ENCODE results near the gene OPA3. TPM values are rescaled to one million over a fixed set of nuclear protein-coding genes. Genes with fewer than 3 reads are reported as not detected.

OPA3 gene
- total and polyA plus RNA-seq, 2 experiments from 2014 or later: 5.3 to 11.8 TPM

GRCh38 chr19:45502111-45502510 is 82.5 kb downstream of the OPA3 start:
- no peaks in the 10 kb centered on the region for H3K27me3 ChIP-seq (replicated peaks; ENCODE audit: insufficient read depth)
- no peaks in the 10 kb centered on the region for H3K9me3 ChIP-seq (ENCODE audit: low read depth)
- H3K4me3 ChIP-seq: no peak overlapping the region
- no peak for DNase-seq
- H3K36me3 ChIP-seq (ENCODE audit: low read depth): no peaks in the 10 kb centered on the region
- H3K4me2 ChIP-seq (ENCODE audit: unreplicated experiment): no peak overlapping the region
- H3K4me1 ChIP-seq (ENCODE audit: insufficient read depth): peaks cover 12% of the 10 kb centered on the region; the same call in 1 of the 2 replicates
- H3K27ac ChIP-seq: no peak overlapping the region
- no peak for TF ChIP-seq EZH2 (IDR thresholded peaks at IDR 0.05; ENCODE audit: insufficient read depth, poor library complexity, severe bottlenecking)
- no peaks in the 10 kb centered on the region for H3K9me2 ChIP-seq (ENCODE audit: insufficient read depth)
- no peak overlapping the region for H2AFZ ChIP-seq
- no peaks in the 10 kb centered on the region for H4K20me1 ChIP-seq (ENCODE audit: insufficient read depth)
- no peaks in the 10 kb centered on the region for H3K79me2 ChIP-seq (ENCODE audit: insufficient read depth)
- in situ Hi-C loops (cut with MboI): no loop called here
- no peak overlapping the region for H3K9ac ChIP-seq
- H3F3A ChIP-seq (ENCODE audit: insufficient read depth): peaks cover 21% of the 10 kb centered on the region; the same call in 1 of the 2 replicates
- 56 to 59% methylated on average over 5 of the region's 5 CpGs for WGBS, 2 experiments (ENCODE audit: low coverage in 1 of 2, low lambda C conversion rate in 2 of 2, missing lambda C conversion rate in 2 of 2)

DNA sequence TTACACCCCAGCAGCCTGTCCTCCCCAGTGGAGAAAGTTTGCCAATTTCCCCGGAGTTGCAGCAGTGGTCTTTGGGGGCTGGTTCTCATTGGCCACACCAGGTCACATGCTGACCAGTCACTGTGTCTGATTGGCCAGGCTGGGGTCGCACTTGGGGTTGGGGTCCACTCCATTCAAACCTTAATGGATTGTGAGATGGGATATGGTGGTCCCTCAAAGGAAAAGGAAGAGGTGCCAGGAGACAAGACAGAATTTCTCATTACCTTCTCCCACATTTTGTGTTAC is 82.9 kb downstream of the OPA3 start:
- Histone ChIP-seq H3K27me3 (replicated peaks; ENCODE audit: insufficient read depth) (no peaks in the 10 kb centered on the region), H3F3A (ENCODE audit: insufficient read depth) (peaks cover 21% of the 10 kb centered on the region; the same call in 1 of the 2 replicates), H3K9me2 (ENCODE audit: insufficient read depth) (no peaks in the 10 kb centered on the region), H4K20me1 (ENCODE audit: insufficient read depth) (no peaks in the 10 kb centered on the region), H3K27ac (no peak overlapping the region), H3K36me3 (ENCODE audit: low read depth) (no peaks in the 10 kb centered on the region), H3K4me3 (no peak overlapping the region), H3K79me2 (ENCODE audit: insufficient read depth) (no peaks in the 10 kb centered on the region), H3K9ac (no peak overlapping the region), H2AFZ (no peak overlapping the region), H3K4me1 (ENCODE audit: insufficient read depth) (peaks cover 12% of the 10 kb centered on the region; the same call in 1 of the 2 replicates), H3K4me2 (ENCODE audit: unreplicated experiment) (no peak overlapping the region), H3K9me3 (ENCODE audit: low read depth) (no peaks in the 10 kb centered on the region)
- WGBS, 2 experiments (ENCODE audit: low coverage in 1 of 2, low lambda C conversion rate in 2 of 2, missing lambda C conversion rate in 2 of 2): 20 to 31% methylated on average over 2 of the region's 2 CpGs
- in situ Hi-C loops (cut with MboI): no loop called here
- TF ChIP-seq EZH2 (IDR thresholded peaks at IDR 0.05; ENCODE audit: insufficient read depth, poor library complexity, severe bottlenecking): no peak
- TF ChIP-seq EZH2phosphoT487 (IDR thresholded peaks at IDR 0.05; ENCODE audit: insufficient read depth, low read depth): no peak
- DNase-seq: no peak

- Histone ChIP-seq H4K20me1 (ENCODE audit: insufficient read depth) (no peaks in the 10 kb centered on the region), H3K79me2 (ENCODE audit: insufficient read depth) (no peaks in the 10 kb centered on the region), H3K9ac (no peak overlapping the region), H3F3A (ENCODE audit: insufficient read depth) (peaks cover 21% of the 10 kb centered on the region; the same call in 1 of the 2 replicates), H3K4me3 (no peak overlapping the region), H2AFZ (no peak overlapping the region), H3K27me3 (replicated peaks; ENCODE audit: insufficient read depth) (no peaks in the 10 kb centered on the region), H3K9me3 (ENCODE audit: low read depth) (no peaks in the 10 kb centered on the region), H3K4me2 (ENCODE audit: unreplicated experiment) (no peak overlapping the region), H3K4me1 (ENCODE audit: insufficient read depth) (peaks cover 12% of the 10 kb centered on the region; the same call in 1 of the 2 replicates), H3K27ac (no peak overlapping the region), H3K36me3 (ENCODE audit: low read depth) (no peaks in the 10 kb centered on the region), H3K9me2 (ENCODE audit: insufficient read depth) (no peaks in the 10 kb centered on the region)
- 57 to 64% methylated on average over 8 of the region's 8 CpGs for WGBS, 2 experiments (ENCODE audit: low coverage in 1 of 2, low lambda C conversion rate in 2 of 2, missing lambda C conversion rate in 2 of 2)
- no peak for DNase-seq
- TF ChIP-seq EZH2 (IDR thresholded peaks at IDR 0.05; ENCODE audit: insufficient read depth, poor library complexity, severe bottlenecking) (no peak), EZH2phosphoT487 (IDR thresholded peaks at IDR 0.05; ENCODE audit: insufficient read depth, low read depth) (no peak)
- in situ Hi-C loops (cut with MboI): no loop called here
These were observed 83.5 kb downstream of the OPA3 start for GRCh38 chr19:45500918-45501729.

DNA sequence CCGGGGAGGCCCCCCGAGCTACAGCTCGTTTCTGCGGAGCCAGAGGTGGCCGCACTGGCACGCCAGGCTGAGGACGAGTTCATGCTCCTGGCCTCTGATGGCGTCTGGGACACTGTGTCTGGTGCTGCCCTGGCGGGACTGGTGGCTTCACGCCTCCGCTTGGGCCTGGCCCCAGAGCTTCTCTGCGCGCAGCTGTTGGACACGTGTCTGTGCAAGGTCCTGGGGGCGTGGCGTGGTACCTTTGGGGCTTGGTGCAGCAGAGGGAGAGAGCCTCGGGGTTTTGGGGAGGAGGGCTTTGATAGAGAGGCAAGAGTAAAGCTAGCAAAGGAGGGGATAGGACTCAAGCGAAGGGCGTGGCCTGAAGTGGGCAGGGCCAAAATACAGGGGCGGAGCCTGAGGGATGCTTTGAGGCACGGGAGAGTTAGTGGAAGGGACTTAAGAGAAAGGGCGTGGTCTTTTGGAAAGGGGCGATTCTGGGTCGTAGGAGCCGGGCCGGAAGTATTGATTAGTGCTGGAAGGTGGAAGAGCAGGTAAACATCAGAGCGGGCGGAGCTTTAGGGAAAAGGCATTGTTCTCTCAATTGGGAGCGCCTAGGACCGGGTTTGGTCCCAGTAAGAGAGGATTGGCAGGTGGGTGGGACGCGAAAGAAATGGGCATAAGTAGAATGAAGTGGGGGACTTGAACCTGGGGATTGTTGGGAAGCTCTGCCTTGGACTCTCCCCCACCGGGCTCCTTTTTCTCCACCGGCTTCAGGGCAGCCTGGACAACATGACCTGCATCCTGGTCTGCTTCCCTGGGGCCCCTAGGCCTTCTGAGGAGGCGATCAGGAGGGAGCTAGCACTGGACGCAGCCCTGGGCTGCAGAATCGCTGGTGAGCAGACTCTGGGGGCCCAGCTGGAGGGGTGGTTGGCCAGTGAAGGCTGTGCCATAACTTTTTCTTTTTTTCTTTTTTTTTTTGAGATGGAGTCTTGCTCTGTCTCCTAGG is 85.1 kb downstream of the OPA3 start:
- WGBS, 2 experiments (ENCODE audit: low coverage in 1 of 2, low lambda C conversion rate in 2 of 2, missing lambda C conversion rate in 2 of 2): 16 to 18% methylated on average over 37 of the region's 37 CpGs
- in situ Hi-C loops (cut with MboI): no loop called here
- H3K4me3 ChIP-seq: 0 out of 2 replicates have a peak overlapping the region, but pooled peaks have one; percentile 48

More for the DNA sequence above, 85.1 kb downstream of the OPA3 start:
- TF ChIP-seq EZH2phosphoT487 (IDR thresholded peaks at IDR 0.05; ENCODE audit: insufficient read depth, low read depth) (no peak), EZH2 (IDR thresholded peaks at IDR 0.05; ENCODE audit: insufficient read depth, poor library complexity, severe bottlenecking) (no peak)
- no peak overlapping the region for H3K27ac ChIP-seq
- H2AFZ ChIP-seq: peak overlapping the region; percentile 52
- no peak overlapping the region for H3K9ac ChIP-seq
- DNase-seq: peak; percentile 57
- H3K9me3 ChIP-seq (ENCODE audit: low read depth): no peaks in the 10 kb centered on the region
- 0 out of 2 replicates have a peak, but pooled peaks cover 5% of the 10 kb centered on the region for H3F3A ChIP-seq (ENCODE audit: insufficient read depth)
- H4K20me1 ChIP-seq (ENCODE audit: insufficient read depth): no peaks in the 10 kb centered on the region
- H3K79me2 ChIP-seq (ENCODE audit: insufficient read depth): no peaks in the 10 kb centered on the region
- no peaks in the 10 kb centered on the region for H3K27me3 ChIP-seq (replicated peaks; ENCODE audit: insufficient read depth)
- 0 out of 2 replicates have a peak, but pooled peaks cover 3% of the 10 kb centered on the region for H3K4me1 ChIP-seq (ENCODE audit: insufficient read depth)
- H3K36me3 ChIP-seq (ENCODE audit: low read depth): no peaks in the 10 kb centered on the region
- H3K4me2 ChIP-seq (ENCODE audit: unreplicated experiment): no peak overlapping the region
- H3K9me2 ChIP-seq (ENCODE audit: insufficient read depth): no peaks in the 10 kb centered on the region
